Epithelial cell of umbilical artery (primary cell): Measurements from ENCODE around the gene SRA1. TPM values are rescaled to one million over a fixed set of nuclear protein-coding genes. Genes with fewer than 3 reads are reported as not detected.

Source experiments
- total RNA-seq: library from RNA; depleted of rRNA; stranded (reverse); fragments of >200 nt; gene quantifications from 2 replicates; pipeline ENCODE4 v1.2.3, GENCODE V29; 2014

Gene SRA1
- 25.2 and 31.5 TPM in 2 replicates for total RNA-seq

DNA sequence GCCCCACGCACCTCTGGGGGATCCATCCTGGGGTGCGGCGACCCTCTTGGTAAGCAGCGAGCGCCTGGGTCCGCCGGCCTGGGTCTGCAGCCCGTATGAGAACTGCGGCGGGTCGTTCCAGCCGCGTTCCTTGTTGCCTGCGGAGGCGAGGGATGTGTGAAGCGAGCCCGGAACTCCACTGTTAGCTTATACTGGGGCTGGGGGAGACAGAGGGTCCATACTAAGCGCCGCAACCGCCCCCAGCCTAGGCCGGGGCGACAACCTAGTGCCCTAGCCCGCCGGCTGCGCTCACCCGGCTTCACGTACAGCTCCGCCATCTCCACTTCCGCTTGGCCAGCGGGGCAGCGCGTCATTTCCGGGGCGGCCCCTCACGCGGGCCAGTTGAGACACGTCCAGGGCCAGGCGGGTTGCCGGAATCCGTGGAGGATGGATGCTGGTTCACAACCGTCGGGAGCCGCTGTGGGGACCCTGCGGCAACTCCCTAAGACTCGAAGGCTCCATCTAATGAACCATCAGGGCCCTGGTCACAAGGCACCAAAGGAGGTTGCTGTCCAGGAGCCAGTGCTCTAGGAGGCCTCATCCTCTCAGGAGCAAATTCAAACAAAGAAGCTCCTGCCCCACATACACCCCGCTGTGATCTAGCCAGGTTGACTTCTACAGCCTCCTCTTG lies at the start of gene SRA1:
TSS of gene SRA1 (minus strand) at position 338 of the 670 bp plus-strand sequence. CDS start at position 317, 21 bp downstream.

GRCh38 chr5:140564196-140565023 lies 7.1 kb upstream of the SRA1 start, which contains the start of the genes APBB3 and SLC35A4:
TSS of gene APBB3 (minus strand) at chr5:140564598. CDS start at chr5:140564245, 353 bp downstream.
TSS of gene SLC35A4 (plus strand) at chr5:140564828. CDS start at chr5:140567170, 2,342 bp downstream.

DNA sequence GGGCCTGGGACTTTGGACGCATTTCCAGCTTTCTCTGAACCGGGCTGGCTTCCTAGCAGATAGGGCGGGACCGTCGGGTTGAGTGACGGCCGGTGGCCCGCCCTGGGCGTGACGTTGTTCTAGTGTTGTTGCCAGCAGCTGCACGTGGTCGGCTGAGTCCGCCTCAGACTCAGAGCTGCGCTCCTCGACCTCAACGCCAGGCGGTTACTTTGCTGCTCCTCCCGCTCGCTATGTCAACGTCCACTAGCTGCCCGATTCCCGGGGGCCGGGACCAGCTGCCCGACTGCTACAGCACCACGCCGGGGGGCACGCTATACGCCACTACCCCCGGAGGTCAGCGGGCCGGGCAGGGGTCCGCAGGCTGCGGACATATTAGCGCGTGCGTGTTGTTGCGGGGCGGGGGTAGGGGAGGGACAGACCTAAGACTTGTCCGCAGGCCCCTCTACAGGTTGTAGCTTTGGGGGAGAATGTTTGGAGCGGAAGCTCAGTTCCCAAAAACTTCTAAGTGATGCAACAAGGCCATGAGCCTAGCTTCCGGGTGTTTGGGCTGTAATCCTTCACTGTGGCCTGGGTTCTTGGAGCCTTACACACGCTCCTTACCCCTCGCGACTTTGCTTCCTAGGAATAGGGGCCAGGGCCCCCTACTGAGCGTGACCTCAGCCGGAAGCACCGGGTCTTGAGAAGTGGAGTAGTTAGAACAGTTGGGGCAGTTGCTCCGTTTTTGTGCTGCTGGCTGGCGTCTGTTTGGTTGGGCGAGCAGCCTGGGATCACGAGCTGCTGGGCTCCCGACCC lies 9.6 kb downstream of the SRA1 start, which contains the start of gene EIF4EBP3:
TSS of gene EIF4EBP3 (plus strand) at position 155 of the 792 bp plus-strand sequence. CDS start at position 231, 76 bp downstream.

Other genes with a start within 250 kb of the SRA1 start
- 13.4 and 26.3 TPM in 2 replicates for gene HBEGF, start 210.9 kb downstream of the SRA1 start, total RNA-seq
- gene SLC4A9, start 197.3 kb downstream of the SRA1 start, total RNA-seq, result not detected in 2 replicates
- 36.7 and 67.3 TPM in 2 replicates for gene ANKHD1, start 155.6 kb downstream of the SRA1 start, total RNA-seq
- gene EIF4EBP3, start 9.8 kb downstream of the SRA1 start, total RNA-seq, result 0.32 TPM in 1 of 2 replicates, not detected in the other
- 3.9 and 13.4 TPM in 2 replicates for gene APBB3, start 7.1 kb upstream of the SRA1 start, total RNA-seq
- 10.7 and 39.7 TPM in 2 replicates for gene SLC35A4, start 7.4 kb upstream of the SRA1 start, total RNA-seq
- 1.2 and 1.6 TPM in 2 replicates for gene CD14, start 75.7 kb upstream of the SRA1 start, total RNA-seq
- 13.4 and 18.2 TPM in 2 replicates for gene TMCO6, start 82.0 kb upstream of the SRA1 start, total RNA-seq
- 44.2 and 53.6 TPM in 2 replicates for gene NDUFA2, start 90.2 kb upstream of the SRA1 start, total RNA-seq
- gene IK, start 90.4 kb upstream of the SRA1 start, total RNA-seq, result 98.4 and 109 TPM in 2 replicates
- 29.9 and 31.8 TPM in 2 replicates for gene WDR55, start 107.4 kb upstream of the SRA1 start, total RNA-seq
- 0.15 TPM in 1 of 2 replicates, not detected in the other for gene DND1, start 116.1 kb upstream of the SRA1 start, total RNA-seq
- 81.9 and 89.5 TPM in 2 replicates for gene HARS1, start 133.9 kb upstream of the SRA1 start, total RNA-seq
- gene HARS2, start 134.0 kb upstream of the SRA1 start, total RNA-seq, result 31.8 and 40.9 TPM in 2 replicates
- 49.7 and 59.4 TPM in 2 replicates for gene ZMAT2, start 143.0 kb upstream of the SRA1 start, total RNA-seq
- gene PCDHA1, start 228.7 kb upstream of the SRA1 start, total RNA-seq, result 0.32 TPM in 1 of 2 replicates, not detected in the other
- 0.15 TPM in 1 of 2 replicates, not detected in the other for gene PCDHA2, start 237.4 kb upstream of the SRA1 start, total RNA-seq
- under 0.01 and 0.32 TPM in 2 replicates for gene PCDHA3, start 243.6 kb upstream of the SRA1 start, total RNA-seq
- gene PCDHA4, start 249.6 kb upstream of the SRA1 start, total RNA-seq, result 0.32 and 0.61 TPM in 2 replicates